Tibial nerve (tissue), 4 donors: ENCODE data around the gene ARCN1. TPM values are rescaled to one million over a fixed set of nuclear protein-coding genes. Genes with fewer than 3 reads are reported as not detected.
"Not testable (repeated sequence)": the region's sequence is repeated elsewhere in the genome, so short reads cannot be mapped to it uniquely, and the experiment has no call there.

ENCODE experiments used
- DNase-seq, 2 donors: peaks; one replicate each; pipeline ENCODE4 v3.0.0-alpha.2; 2019; ENCODE audit warnings: low spot score in 2 of 2
- H3K27ac ChIP-seq, 4 donors: fragments of 200-600 bp; sonication (generic) in 3 of 4; one replicate each; pipeline ENCODE4 v1.5.1; 2017 to 2019; ENCODE audit warnings: mild to moderate bottlenecking in 1 of 4
- H3K27me3 ChIP-seq, 2 donors: fragments of 200-600 bp; sonication (generic) in 1 of 2; one replicate each; pipeline versions ENCODE4 v1.5.1 to v1.6.0; 2017 to 2019
- H3K36me3 ChIP-seq, 3 donors: fragments of 200-600 bp; sonication (generic); one replicate each; pipeline ENCODE4 v1.5.1; 2018 to 2019
- H3K4me1 ChIP-seq, 4 donors: fragments of 200-600 bp; sonication (generic) in 3 of 4; one replicate each; pipeline ENCODE4 v1.5.1; 2017 to 2019
- H3K4me3 ChIP-seq, 4 donors: fragments of 200-600 bp; sonication (generic) in 3 of 4; one replicate each; pipeline ENCODE4 v1.5.1; 2017 to 2019; ENCODE audit warnings: mild to moderate bottlenecking in 1 of 4, moderate library complexity in 1 of 4
- H3K9me3 ChIP-seq, 4 donors: fragments of 200-600 bp; sonication (generic) in 3 of 4; one replicate each; pipeline ENCODE4 v1.5.1; 2017 to 2019
- CTCF ChIP-seq, 5 experiments: fragments of 200-600 bp in 3 of 5; fragments of 450-650 bp in 2 of 5; sonication (generic) in 3 of 5; IDR thresholded peaks; one replicate each; pipeline ENCODE4 v1.5.1; 2016 to 2019; ENCODE audit warnings: antibody characterized with exemption in 5 of 5, mild to moderate bottlenecking in 3 of 5, moderate library complexity in 2 of 5
- EP300 ChIP-seq, 2 donors: sonication (generic); formaldehyde crosslinking; IDR thresholded peaks; one replicate each; pipeline ENCODE4 v1.6.1; 2017; ENCODE audit warnings: antibody characterized with exemption in 2 of 2, mild to moderate bottlenecking in 1 of 2
- POLR2A ChIP-seq, 2 donors: fragments of 450-650 bp; IDR thresholded peaks; one replicate each; pipeline ENCODE4 v1.6.1; 2017; ENCODE audit warnings: antibody characterized with exemption in 2 of 2, mild to moderate bottlenecking in 2 of 2, moderate library complexity in 2 of 2
- WGBS, 2 donors: methylation state at CpG; one replicate each; pipeline ENCODE4 v1.1.5; 2018; 5-methylcytosine and 5-hydroxymethylcytosine counted together
- total RNA-seq, 4 donors: library from RNA; depleted of rRNA; stranded (reverse); fragments of >200 nt; gene quantifications; one replicate each; pipeline ENCODE4 v1.1.0, GENCODE V29; 2016

Gene ARCN1
- total RNA-seq, 4 donors from 2014 or later = 74.3 to 94.8 (median 88.5) TPM

- TF ChIP-seq POLR2A (IDR thresholded peaks at IDR 0.05) = no peak
- no peak for DNase-seq
- H3K36me3 ChIP-seq = peaks cover 0 to 21% (median 1%) of the 10 kb centered on the region in 3 donors
- H3K27me3 ChIP-seq = no peaks in the 10 kb centered on the region
- peak overlapping the region; percentile 59 to 86 (median 72) for H3K4me3 ChIP-seq
- WGBS, 2 donors = 6 to 10% methylated on average over 32 to 33 of the region's 42 CpGs
- no peaks in the 10 kb centered on the region for H3K9me3 ChIP-seq
- peak overlapping the region; percentile 98 to 99 (median 98) for H3K27ac ChIP-seq
- H3K4me1 ChIP-seq = peaks cover 0 to 84% (median 58%) of the 10 kb centered on the region in 4 donors
These were observed 38.1 kb downstream of the ARCN1 start for GRCh38 chr11:118610225-118610772.

DNA sequence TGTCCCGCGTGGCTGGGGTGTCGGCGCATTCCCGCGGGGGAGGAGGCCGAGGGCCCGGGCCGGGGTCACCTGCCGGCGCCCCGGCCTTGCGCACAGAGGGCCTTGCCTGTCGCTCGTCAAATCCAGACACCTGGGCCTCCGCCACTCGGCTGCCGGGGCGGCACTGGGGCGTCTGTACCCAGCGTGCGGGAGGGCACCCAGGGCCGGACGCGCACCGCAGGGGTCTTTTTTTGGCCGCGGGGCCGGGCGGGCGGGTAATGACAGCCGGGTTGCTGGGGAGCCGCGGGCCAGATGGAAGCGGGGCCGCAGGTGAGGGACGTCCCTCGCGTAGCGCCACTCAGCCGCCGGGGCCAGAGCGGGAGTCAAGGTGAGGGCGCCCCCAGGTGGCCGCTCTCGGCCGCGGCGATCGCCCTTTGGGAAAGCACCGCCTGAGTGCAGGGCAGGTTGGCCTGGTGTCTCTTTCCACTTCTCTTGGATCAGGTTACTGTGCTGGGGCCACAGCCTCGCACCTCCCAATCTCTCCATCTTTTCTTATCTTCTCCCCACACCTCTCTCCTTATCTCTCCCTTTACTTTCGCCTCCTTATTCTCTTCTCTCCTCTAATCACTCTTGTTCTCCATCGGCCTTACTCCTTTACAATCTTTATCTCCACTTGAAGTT, 38.7 kb downstream of the ARCN1 start:
- peaks cover 0 to 84% (median 57%) of the 10 kb centered on the region in 4 donors for H3K4me1 ChIP-seq
- WGBS, 2 donors = 3 to 6% methylated on average over 24 to 50 of the region's 54 CpGs
- no peaks in the 10 kb centered on the region for H3K27me3 ChIP-seq
- H3K27ac ChIP-seq = peak overlapping the region; percentile 98 to 99 (median 98)
- DNase-seq = peak; percentile 86
- TF ChIP-seq CTCF (IDR thresholded peaks at IDR 0.05) (peak; percentile 85 to 94 (median 91)), EP300 (IDR thresholded peaks at IDR 0.05) (peak in 1 of 2 donors; percentile 69), POLR2A (IDR thresholded peaks at IDR 0.05) (peak in 1 of 2 donors; percentile 31)
- no peaks in the 10 kb centered on the region for H3K9me3 ChIP-seq
- H3K4me3 ChIP-seq = peak overlapping the region; percentile 59 to 86 (median 72)
- H3K36me3 ChIP-seq = peaks cover 0 to 27% (median 7%) of the 10 kb centered on the region in 3 donors

DNA sequence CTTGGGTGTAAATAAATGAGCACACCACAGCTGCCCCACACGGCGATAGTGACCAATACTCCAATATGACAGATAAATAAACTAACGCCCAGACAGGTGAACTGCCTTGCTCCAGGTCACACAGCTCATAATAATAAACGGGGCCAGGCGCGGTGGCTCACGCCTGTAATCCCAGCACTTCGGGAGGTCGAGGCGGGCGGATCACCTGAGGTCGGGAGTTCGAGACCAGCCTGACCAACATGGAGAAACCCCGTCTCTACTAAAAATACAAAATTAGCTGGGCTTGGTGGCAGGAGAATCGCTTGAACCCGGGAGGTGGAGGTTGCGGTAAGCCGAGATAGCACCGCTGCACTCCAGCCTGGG, 39.2 kb downstream of the ARCN1 start:
- not testable (repeated sequence) for DNase-seq, H3K9me3 ChIP-seq, H3K27me3 ChIP-seq
- Histone ChIP-seq H3K36me3 (peaks cover under 1 to 32% (median 9%) of the 10 kb centered on the region in 3 donors), H3K27ac (peak overlapping the region; percentile 98 to 99 (median 98)), H3K4me3 (peak overlapping the region in 2 of 4 donors; percentile 59 to 68), H3K4me1 (peaks cover 0 to 84% (median 55%) of the 10 kb centered on the region in 4 donors)
- 48 to 55% methylated on average over 19 of the region's 19 CpGs for WGBS, 2 donors

DNA sequence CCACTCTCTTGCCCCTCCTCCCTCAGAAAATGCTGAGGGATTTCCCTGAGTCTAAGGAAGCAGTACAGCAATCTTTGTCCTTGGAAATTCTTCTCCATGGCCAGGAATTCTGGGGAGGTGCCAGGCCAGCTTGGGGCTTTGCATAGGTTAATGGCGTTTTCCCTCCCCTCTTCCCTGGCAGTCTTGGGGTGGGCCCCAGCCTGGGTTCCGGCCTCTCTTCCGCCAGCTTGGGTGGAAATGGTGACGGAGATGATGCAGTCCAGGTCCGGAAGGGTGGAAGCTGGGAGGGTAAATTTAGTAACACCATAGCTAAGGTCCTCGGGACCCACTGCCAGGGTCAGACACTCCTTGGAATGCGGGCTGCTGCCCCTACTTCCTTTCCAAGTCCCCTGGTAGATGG, 40.2 kb downstream of the ARCN1 start:
- Histone ChIP-seq H3K27me3 (no peaks in the 10 kb centered on the region), H3K9me3 (no peaks in the 10 kb centered on the region), H3K36me3 (peaks cover 5 to 41% (median 9%) of the 10 kb centered on the region in 3 donors), H3K27ac (peak overlapping the region; percentile 60 to 99 (median 98)), H3K4me3 (peak overlapping the region in 1 of 4 donors; percentile 14), H3K4me1 (peaks cover 0 to 87% (median 57%) of the 10 kb centered on the region in 4 donors)
- no peak for DNase-seq
- WGBS, 2 donors = 6 to 7% methylated on average over 7 of the region's 7 CpGs
- TF ChIP-seq EP300 (IDR thresholded peaks at IDR 0.05) = peak in 1 of 2 donors; percentile 46
- no peak for TF ChIP-seq POLR2A (IDR thresholded peaks at IDR 0.05)
- no peak for TF ChIP-seq CTCF (IDR thresholded peaks at IDR 0.05)

GRCh38 chr11:118614511-118614910, 42.3 kb downstream of the ARCN1 start:
- H3K36me3 ChIP-seq = peaks cover 5 to 41% (median 9%) of the 10 kb centered on the region in 3 donors
- no peak for DNase-seq
- H3K27me3 ChIP-seq = no peaks in the 10 kb centered on the region
- H3K9me3 ChIP-seq = no peaks in the 10 kb centered on the region
- H3K27ac ChIP-seq = peak overlapping the region in 3 of 4 donors; percentile 22 to 99 (median 98)
- WGBS, 2 donors = 80 to 85% methylated on average over 7 of the region's 7 CpGs
- H3K4me1 ChIP-seq = peaks cover 2 to 97% (median 67%) of the 10 kb centered on the region in 4 donors
- H3K4me3 ChIP-seq = no peak overlapping the region
- no peak for TF ChIP-seq CTCF (IDR thresholded peaks at IDR 0.05)
- no peak for TF ChIP-seq POLR2A (IDR thresholded peaks at IDR 0.05)
- no peak for TF ChIP-seq EP300 (IDR thresholded peaks at IDR 0.05)
